DMS114 treated with DMSO at 0.1 percent for 48 hours (cell line): ENCODE data around the gene TAS2R19.

ENCODE experiments used
- DNase-seq: peaks from one replicate; lab custom pipeline; 2025; ENCODE audit not compliant: unreplicated experiment; lab: John Stamatoyannopoulos, UW

The TAS2R19 gene

GRCh38 chr12:10994307-10994706 is 28.1 kb downstream of the TAS2R19 start:
- DNase-seq: no peak

DNA sequence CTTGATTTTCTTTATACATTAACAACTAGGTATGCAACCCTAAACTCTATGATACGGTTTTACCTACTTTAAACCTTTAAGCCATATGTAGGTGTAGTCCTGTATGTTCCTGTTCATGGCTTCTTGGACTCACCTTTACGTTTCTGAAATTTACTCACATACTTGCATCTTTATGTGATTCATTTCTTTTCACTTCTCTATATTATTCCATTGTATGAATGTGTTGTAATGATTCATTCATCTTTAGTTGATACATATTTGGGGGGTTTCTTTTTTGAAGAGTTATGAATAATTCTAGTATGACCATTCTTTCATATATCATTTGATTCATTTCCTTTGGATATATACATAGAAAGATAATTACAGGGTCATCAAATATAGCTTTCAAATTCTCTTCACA is 33.3 kb downstream of the TAS2R19 start:
- no peak for DNase-seq

DNA sequence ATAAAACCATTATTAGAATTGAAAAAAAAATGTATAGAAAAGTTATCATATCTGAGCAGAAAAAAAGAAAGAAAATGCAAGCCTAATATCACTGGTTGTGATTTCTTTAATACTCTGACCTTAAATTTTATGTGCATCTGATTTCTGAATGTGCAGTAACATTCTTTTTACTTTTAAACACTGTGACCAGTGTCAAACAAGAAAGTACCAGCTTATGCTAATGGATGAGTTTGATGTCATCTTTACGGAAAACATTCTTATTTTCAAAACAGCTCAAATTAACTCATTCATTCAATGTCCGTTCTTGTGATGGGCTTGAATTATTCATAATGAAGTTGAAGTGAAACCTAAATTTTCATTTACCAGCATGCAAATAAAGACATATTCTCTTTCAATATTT is 35.6 kb downstream of the TAS2R19 start, which contains the start of gene TAS2R50:
Gene TAS2R50, minus strand, starts transcription at position 101 of the 400 bp plus-strand sequence. Its CDS starts 52 bp downstream, at position 49.
- DNase-seq: no peak

DNA sequence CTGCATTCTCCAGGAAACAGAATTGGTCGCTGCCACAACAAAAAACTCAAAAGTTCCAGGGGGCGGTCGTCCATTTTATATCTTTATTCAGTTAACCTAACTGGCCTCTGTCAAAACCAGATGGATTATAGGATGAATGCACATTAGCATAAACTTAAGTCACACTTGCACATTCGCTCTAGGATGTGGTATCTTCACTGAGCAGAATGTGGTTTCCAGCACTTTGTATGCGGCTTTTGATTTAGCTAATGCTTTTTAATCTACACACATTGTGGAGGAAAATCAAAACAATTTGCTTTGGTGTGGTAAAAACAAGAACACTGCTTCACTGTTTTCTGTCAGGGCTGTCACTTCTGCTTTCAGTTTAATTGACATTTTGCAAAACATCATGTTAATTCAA is 40.2 kb downstream of the TAS2R19 start:
- DNase-seq: no peak

DNA sequence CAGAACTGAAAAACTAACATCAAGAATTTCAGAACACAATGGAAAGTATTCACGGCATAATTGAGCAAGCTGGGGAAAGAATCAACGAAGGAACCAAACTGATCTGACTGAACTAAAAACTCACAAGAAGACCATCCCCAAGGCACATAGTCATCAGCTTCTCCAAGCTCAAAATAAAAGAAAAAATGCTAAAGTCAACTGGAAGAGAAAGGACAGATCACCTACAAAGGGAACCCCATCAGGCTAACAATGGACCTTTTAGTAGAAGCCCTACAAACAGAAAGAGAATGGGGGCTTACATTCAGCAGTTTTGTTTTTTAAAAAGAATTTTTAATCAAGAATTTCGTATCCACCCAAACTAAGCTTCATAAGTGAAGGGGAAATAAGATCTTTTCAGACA is 47.5 kb downstream of the TAS2R19 start:
- DNase-seq: no peak
